AG08396 (cell line): ENCODE data around the gene CCDC107.

Experiments used
- DNase-seq: peaks from one replicate; pipeline ENCODE4 v3.0.0; 2012; ENCODE audit warnings: low spot score, mixed read lengths

Gene CCDC107

DNA sequence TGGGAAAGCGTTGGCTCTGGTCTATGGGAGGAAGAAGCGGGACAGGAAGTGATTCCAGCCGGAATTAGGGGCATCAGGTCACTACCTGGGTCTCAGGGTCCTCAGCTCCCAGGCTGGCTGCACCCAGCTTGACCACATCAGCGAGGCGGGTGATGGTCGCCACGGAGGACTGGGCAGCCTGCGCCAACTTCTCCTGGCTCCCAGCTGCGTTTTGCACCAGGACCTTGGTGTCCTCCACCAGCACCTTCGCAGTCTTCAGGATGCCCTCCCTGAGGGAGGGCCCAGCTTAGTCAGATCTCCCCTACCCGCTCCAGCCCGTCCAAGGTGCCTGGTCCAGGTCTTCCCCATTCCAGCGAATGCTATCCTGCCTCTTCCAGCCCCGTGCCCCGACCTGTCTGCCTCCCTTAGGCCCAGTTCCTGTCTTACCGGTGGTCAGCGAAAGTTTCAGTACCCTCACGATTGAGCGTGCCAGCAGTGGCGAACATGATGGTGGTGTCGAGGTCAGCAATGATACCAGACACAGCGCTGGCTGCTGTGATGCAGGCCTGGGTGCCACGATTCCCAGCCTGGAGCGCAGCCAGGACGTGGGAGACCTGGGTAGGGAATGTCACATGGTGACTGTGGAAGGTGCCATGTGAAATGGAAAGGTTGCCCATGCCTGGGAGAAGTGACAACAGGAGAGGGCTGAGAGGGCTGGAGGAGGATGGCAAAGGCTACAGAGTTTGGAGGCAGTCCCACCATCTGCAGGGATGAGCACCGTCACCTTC is 46.0 kb downstream of the CCDC107 start:
- no peak for DNase-seq

DNA sequence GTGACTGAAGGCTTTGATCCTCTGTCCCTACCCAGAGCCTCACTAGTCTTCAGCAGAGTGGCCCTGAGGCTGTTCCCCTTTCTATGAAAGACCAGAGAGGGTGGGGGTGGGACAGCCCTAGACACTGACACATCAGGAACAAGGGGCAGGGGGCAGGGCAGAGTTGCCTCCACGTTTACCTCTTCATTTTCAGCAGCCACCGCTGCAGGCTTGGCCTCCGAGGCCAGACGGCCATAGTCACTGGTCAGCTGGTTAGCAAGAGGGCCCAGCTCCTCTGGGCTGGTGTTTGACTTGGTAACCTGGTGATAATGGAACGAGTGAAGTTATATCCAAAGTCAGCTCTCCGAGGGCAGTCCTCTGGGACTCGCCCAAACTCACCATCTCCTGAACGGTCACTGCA is 47.3 kb downstream of the CCDC107 start:
- no peak for DNase-seq

DNA sequence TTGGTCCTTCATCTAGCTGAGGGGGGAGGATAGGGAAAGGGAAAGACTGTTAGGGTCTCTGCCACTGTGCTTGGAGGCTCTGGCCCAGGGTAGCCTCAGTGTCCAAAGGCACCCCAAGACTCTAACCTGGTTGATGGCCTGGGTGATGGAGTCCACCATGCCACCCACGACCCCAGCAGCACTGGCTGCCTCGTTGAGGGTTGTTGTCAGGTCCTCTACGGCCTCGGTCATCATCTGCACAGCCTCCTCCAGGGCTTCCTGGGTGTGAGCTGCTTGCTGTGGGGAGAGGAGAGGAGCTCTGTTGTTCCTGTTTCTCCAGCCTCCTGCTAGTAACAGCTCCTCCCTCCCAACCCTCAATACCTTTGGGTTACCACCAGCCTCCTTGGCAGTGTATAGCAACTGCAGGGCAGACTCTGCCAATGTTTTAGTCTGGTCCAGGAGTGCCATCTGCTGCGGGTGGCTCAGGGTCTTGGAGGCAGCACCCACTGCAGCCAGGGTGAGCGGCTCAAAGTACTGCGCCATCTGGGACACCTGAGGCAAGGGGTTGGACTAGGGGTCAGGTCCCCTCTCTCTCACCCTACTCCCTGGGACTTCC is 47.8 kb downstream of the CCDC107 start:
- DNase-seq = no peak

DNA sequence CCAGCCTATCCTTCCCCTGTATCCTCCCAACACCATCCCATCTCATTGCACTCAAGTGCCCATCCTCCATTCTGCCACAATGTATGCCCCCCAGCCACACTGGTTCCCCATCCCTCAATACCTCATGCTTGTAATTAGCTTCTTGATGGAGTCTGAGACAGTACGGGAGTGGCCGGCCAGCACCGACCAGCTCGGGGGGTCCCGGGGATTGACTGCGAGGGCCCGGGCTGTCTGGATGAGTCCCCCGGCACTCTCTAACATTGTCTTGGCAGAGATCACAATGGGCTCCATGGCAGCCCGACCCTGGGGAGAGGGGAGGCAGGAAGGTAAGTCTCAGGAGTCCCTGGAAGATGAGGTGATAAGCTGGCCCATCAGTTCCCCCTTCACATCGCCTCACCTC is 48.9 kb downstream of the CCDC107 start:
- DNase-seq = no peak

DNA sequence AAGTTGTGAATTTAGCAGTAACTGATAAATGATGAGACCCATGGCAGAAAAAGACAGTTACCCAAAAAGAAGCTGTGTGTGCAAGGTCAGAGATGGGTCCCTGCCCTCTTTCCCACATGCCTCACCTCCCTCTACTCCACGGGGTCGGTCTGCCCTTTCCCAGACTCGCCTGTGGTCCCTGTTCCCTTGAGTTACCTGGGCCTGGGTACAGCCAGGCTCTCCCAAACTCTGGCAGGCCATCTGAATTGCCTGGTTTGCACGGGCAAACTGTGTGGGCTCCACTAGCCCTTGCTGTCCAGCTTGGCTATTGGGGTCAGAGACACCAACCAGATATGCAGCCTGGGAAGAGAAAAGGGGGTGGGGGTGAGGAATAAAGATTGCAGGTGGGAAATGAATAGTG is 50.1 kb downstream of the CCDC107 start:
- DNase-seq = no peak

DNA sequence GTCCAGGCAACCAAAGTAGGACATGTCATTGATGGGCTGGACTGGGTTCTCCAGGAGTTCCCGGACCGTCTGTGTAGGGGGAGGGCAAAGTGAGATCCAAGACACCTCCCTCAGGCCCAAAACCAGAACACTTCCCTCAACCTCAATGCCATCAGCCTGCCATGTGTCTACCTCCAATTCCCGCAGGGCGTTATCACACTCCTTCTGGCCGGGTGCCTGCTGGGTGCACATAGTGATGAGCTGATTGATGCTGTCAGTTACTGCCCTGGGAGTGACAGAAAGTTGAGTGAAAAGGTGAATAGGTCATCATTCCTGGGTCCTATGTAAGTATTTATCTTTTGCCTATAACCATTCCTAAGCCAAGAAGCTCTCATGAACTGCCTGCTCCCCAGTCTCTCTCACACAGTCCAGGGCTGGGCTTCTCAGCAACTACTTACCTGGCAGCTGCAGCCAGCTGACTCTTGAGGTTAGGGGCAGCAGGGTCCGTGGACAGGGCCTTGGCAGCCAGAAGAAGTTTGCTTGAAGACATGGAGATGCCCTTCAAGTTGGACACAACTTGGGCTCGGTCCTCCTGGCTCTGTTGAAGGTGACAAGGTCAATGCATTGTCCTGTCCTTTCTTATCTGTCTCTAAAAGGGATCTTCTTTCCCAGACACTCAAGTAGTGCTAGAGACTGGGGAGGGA is 52.9 kb downstream of the CCDC107 start:
- DNase-seq = no peak
